HG03520 (cell line): ENCODE results near the gene EDAR.

ENCODE experiments used
- ATAC-seq: cut with Tn5 transposase; IDR thresholded peaks from one replicate; pipeline ENCODE4 v1.9.1; 2021; ENCODE audit warnings: mild to moderate bottlenecking, moderate library complexity; ENCODE audit not compliant: unreplicated experiment

Gene EDAR

GRCh38 chr2:108911807-108912628, 77.0 kb downstream of the EDAR start:
- ATAC-seq = no peak

GRCh38 chr2:108911401-108911800, 77.6 kb downstream of the EDAR start:
- ATAC-seq = no peak

GRCh38 chr2:108910541-108911396, 78.3 kb downstream of the EDAR start:
- no peak for ATAC-seq

- ATAC-seq = no peak
Observed at GRCh38 chr2:108910011-108910431, 79.0 kb downstream of the EDAR start.

- no peak for ATAC-seq
Observed at GRCh38 chr2:108909275-108909823, 79.7 kb downstream of the EDAR start.

GRCh38 chr2:108908713-108909070, 80.3 kb downstream of the EDAR start:
- ATAC-seq = no peak

GRCh38 chr2:108907822-108908712, 81.0 kb downstream of the EDAR start:
- no peak for ATAC-seq

GRCh38 chr2:108906403-108907077, 82.5 kb downstream of the EDAR start:
- no peak for ATAC-seq

- no peak for ATAC-seq
Observed at GRCh38 chr2:108905906-108906305, 83.1 kb downstream of the EDAR start.

GRCh38 chr2:108905176-108905575, 83.8 kb downstream of the EDAR start:
- ATAC-seq = no peak

GRCh38 chr2:108904680-108905079, 84.3 kb downstream of the EDAR start:
- no peak for ATAC-seq

- no peak for ATAC-seq
Observed at GRCh38 chr2:108898315-108899082, 90.5 kb downstream of the EDAR start.

- no peak for ATAC-seq
Observed at GRCh38 chr2:108896741-108897140, 92.3 kb downstream of the EDAR start.

- no peak for ATAC-seq
Observed at GRCh38 chr2:108895188-108895587, 93.8 kb downstream of the EDAR start.

- ATAC-seq = no peak
Observed at GRCh38 chr2:108894766-108895165, 94.3 kb downstream of the EDAR start.

- ATAC-seq = no peak
Observed at GRCh38 chr2:108893277-108893676, 95.7 kb downstream of the EDAR start.

- ATAC-seq = no peak
Observed at GRCh38 chr2:108889907-108890306, 99.1 kb downstream of the EDAR start.

- no peak for ATAC-seq
Observed at GRCh38 chr2:108884619-108885018, 104.4 kb downstream of the EDAR start.

- ATAC-seq = no peak
Observed at GRCh38 chr2:108878276-108878675, 110.7 kb downstream of the EDAR start.
